Progenitor cell of endocrine pancreas (in vitro differentiated cells): Measurements from ENCODE around the gene KRTAP5-8. TPM values are rescaled to one million over a fixed set of nuclear protein-coding genes. Genes with fewer than 3 reads are reported as not detected.

ENCODE experiments used
- DNase-seq: peaks from one replicate; pipeline ENCODE4 v3.0.0; 2021; ENCODE audit warnings: low spot score; ENCODE audit not compliant: unreplicated experiment
- H3K27ac Mint-ChIP-seq: 2 replicates; pipeline ENCODE4 v1.8.0; 2021; ENCODE audit warnings: mild to moderate bottlenecking, moderate library complexity, mixed read lengths
- H3K27me3 Mint-ChIP-seq: 2 replicates; pipeline ENCODE4 v1.8.0; 2021; ENCODE audit warnings: mixed read lengths
- H3K36me3 Mint-ChIP-seq: 2 replicates; pipeline ENCODE4 v1.8.0; 2022; ENCODE audit warnings: mixed read lengths; ENCODE audit not compliant: insufficient read depth
- H3K4me1 Mint-ChIP-seq: 2 replicates; pipeline ENCODE4 v1.8.0; 2021; ENCODE audit warnings: low read depth, mixed read lengths
- H3K4me3 Mint-ChIP-seq: 2 replicates; pipeline ENCODE4 v1.8.0; 2021; ENCODE audit warnings: low read depth, mild to moderate bottlenecking, moderate library complexity, mixed read lengths
- H3K9me3 Mint-ChIP-seq: 2 replicates; pipeline ENCODE4 v1.8.0; 2021; ENCODE audit warnings: low read depth, mixed read lengths
- total RNA-seq: library from RNA; stranded (reverse); gene quantifications from 2 replicates; pipeline ENCODE4 v1.2.1, GENCODE V29; 2021
- TF ChIP-seq, protein P1 (sequence below): fragments of 200-600 bp; sonication (generic); IDR thresholded peaks from one replicate; pipeline ENCODE4 v1.5.0; 2021; ENCODE audit warnings: antibody characterized with exemption, mild to moderate bottlenecking; ENCODE audit not compliant: unreplicated experiment

Gene KRTAP5-8
- total RNA-seq, 1 donor from 2014 or later, result 0.24 TPM

DNA sequence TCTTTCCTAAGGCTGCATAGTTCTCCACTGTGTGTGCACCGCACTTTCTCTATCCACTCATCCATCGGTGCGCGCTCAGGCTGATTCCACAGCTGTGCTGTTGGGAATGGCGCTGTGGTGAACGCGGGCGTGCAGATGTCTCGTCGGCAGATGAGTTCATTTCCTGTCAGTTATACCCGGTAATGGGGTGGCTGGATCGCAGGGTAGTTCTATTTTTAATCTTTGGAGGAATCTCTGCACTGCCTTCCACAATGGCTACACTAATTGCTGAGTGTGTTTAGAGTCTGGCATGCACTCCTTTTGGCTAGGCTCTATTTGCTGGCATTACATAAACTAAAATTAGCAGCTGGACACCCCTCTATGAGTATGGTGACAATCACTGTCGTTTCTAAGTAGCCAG lies 38.7 kb upstream of the KRTAP5-8 start:
- Mint-ChIP-seq H3K4me3 (no peak overlapping the region), H3K27ac (no peak overlapping the region), H3K36me3 (peaks cover 33% of the 10 kb centered on the region), H3K27me3 (no peaks in the 10 kb centered on the region), H3K9me3 (no peaks in the 10 kb centered on the region), H3K4me1 (no peaks in the 10 kb centered on the region)
- peak; percentile 4 for DNase-seq
- TF ChIP-seq, protein P1, sequence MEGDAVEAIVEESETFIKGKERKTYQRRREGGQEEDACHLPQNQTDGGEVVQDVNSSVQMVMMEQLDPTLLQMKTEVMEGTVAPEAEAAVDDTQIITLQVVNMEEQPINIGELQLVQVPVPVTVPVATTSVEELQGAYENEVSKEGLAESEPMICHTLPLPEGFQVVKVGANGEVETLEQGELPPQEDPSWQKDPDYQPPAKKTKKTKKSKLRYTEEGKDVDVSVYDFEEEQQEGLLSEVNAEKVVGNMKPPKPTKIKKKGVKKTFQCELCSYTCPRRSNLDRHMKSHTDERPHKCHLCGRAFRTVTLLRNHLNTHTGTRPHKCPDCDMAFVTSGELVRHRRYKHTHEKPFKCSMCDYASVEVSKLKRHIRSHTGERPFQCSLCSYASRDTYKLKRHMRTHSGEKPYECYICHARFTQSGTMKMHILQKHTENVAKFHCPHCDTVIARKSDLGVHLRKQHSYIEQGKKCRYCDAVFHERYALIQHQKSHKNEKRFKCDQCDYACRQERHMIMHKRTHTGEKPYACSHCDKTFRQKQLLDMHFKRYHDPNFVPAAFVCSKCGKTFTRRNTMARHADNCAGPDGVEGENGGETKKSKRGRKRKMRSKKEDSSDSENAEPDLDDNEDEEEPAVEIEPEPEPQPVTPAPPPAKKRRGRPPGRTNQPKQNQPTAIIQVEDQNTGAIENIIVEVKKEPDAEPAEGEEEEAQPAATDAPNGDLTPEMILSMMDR, result no peak

DNA sequence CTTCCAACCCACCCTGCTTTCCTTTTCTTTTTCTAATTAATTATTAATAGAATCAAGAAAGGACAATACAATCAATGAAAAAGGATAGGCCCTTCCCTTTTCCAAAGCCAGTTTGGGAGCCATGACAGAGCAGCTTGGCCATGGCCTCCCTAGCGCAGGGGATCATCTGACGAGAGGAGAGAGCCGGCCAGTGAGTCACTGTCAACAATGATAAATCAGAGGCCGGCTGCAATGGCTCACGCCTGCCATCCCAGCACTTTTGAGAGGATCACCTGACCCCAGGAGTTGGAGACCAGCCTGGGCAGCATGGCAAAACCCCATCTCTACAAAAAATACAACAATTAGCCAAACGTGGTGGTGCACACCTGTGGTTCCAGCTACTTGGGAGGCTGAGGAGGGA lies 38.3 kb upstream of the KRTAP5-8 start:
- peaks cover 33% of the 10 kb centered on the region for H3K36me3 Mint-ChIP-seq
- no peak overlapping the region for H3K4me3 Mint-ChIP-seq
- no peaks in the 10 kb centered on the region for H3K4me1 Mint-ChIP-seq
- TF ChIP-seq, protein P1, result no peak
- no peaks in the 10 kb centered on the region for H3K9me3 Mint-ChIP-seq
- H3K27me3 Mint-ChIP-seq, result no peaks in the 10 kb centered on the region
- DNase-seq, result peak; percentile 1
- H3K27ac Mint-ChIP-seq, result no peak overlapping the region

DNA sequence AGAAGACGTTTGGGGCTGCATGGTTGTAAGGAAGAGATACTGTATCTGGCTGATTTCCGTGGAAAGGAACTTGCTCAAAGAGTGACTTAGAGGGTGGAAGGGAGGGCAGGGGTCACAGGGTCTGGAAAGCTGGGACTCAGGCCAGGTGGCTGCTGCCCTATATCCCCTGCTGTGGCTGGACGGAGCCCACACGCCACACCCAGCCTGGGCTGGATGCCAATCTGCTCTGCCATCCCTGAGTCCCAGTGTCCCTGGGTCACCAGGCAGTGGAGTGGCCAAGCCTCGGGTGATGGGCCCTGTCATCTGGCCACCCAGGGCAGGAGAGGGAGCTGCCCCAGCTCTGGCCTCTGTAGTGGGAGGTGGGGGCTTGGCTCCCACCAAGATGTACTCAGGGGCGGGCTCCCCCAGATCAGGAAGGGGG lies 37.2 kb upstream of the KRTAP5-8 start:
- no peaks in the 10 kb centered on the region for H3K4me1 Mint-ChIP-seq
- no peaks in the 10 kb centered on the region for H3K27me3 Mint-ChIP-seq
- no peaks in the 10 kb centered on the region for H3K9me3 Mint-ChIP-seq
- DNase-seq, result no peak
- no peak overlapping the region for H3K4me3 Mint-ChIP-seq
- no peak overlapping the region for H3K27ac Mint-ChIP-seq
- peaks cover 25% of the 10 kb centered on the region for H3K36me3 Mint-ChIP-seq
- TF ChIP-seq, protein P1, result no peak

DNA sequence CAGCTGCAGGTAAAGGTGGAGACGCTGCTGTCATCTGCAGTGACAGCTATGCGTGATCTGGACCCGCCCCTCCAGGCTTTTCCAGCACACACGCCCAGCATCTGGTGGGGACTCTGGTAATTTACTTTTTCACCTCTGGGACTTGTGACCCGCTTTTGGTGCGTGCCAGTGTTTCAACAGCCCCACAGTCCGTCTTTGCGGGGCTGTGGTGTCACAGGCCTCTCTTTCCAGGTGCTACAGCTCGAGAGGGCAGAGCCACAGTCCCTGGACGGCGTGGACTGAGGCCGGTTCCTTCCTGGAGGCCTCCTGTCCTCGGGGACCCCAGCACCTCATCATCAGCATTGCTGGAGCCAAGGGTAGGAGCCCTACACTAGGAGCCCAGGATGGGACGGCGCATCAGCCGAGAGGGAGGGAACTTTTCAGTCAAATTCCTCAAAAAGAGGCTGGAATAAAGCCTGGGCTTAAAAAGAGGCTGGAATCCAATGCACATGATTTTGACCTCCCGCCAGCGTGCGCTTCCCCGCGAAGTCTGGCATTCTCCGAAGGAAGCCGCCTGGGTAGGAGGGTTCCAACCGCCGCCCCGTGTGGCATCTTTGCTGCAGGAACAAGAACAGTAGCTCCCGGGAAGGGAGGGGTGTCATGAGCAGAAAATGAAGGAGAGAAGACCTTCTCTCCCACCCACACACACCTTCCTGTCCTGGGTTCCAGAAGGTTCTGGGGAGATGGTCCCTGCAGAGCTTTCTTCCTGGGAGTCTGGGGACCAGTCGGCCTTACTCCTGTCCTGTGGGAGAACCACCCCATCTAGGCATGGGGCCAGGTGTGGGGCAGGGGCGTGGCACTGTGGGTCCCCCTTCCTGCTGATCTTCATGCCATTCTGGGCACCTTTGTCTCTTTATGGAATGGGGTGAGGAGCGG lies 36.5 kb upstream of the KRTAP5-8 start:
- Mint-ChIP-seq H3K4me1 (no peaks in the 10 kb centered on the region), H3K27ac (no peak overlapping the region), H3K9me3 (no peaks in the 10 kb centered on the region), H3K36me3 (peaks cover 31% of the 10 kb centered on the region), H3K27me3 (no peaks in the 10 kb centered on the region), H3K4me3 (no peak overlapping the region)
- TF ChIP-seq, protein P1, result no peak
- DNase-seq, result no peak

DNA sequence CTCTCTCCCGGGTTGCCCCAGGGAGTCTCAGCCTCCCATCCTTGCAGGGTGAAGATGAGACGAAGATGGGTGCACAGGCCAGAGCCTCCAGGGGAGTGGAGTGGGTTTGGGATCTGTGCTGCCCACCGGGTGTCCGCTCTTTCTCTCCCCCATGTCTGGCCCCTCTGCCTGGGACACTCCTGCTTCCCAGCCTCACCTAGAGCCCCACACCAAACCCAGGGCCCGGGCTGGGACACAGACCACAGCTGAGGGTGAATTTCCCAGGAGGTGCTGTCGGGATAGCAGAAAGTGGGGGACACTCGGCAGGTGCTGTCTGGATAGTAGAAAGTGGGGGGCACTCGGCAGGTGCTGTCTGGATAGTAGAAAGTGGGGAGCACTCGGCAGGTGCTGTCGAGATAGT lies 35.8 kb upstream of the KRTAP5-8 start:
- Mint-ChIP-seq H3K36me3 (peaks cover 29% of the 10 kb centered on the region), H3K4me1 (no peaks in the 10 kb centered on the region), H3K27me3 (no peaks in the 10 kb centered on the region), H3K27ac (no peak overlapping the region), H3K9me3 (no peaks in the 10 kb centered on the region), H3K4me3 (no peak overlapping the region)
- TF ChIP-seq, protein P1, result no peak
- no peak for DNase-seq
